GM19023 (cell line): Measurements from ENCODE around the gene BBOX1.

Experiments
- ATAC-seq: cut with Tn5 transposase; IDR thresholded peaks from one replicate; pipeline ENCODE4 v1.9.1; 2021; ENCODE audit warnings: mild to moderate bottlenecking, moderate library complexity; ENCODE audit not compliant: unreplicated experiment

Gene BBOX1

GRCh38 chr11:27024865-27025264 is 15.8 kb upstream of the BBOX1 start:
- ATAC-seq, result no peak

GRCh38 chr11:27025312-27025955 is 15.2 kb upstream of the BBOX1 start:
- no peak for ATAC-seq

- no peak for ATAC-seq
Measured at GRCh38 chr11:27025957-27026733, 14.5 kb upstream of the BBOX1 start.

GRCh38 chr11:27028561-27028965 is 12.1 kb upstream of the BBOX1 start:
- no peak for ATAC-seq

- ATAC-seq, result no peak
Measured at GRCh38 chr11:27029966-27030365, 10.6 kb upstream of the BBOX1 start.

- no peak for ATAC-seq
Measured at GRCh38 chr11:27031754-27032153, 8.9 kb upstream of the BBOX1 start.

- ATAC-seq, result no peak
Measured at GRCh38 chr11:27039873-27040272, 742 bp upstream of the BBOX1 start.

- no peak for ATAC-seq
Measured at GRCh38 chr11:27041141-27041899, 705 bp downstream of the BBOX1 start.

- ATAC-seq, result no peak
Measured at GRCh38 chr11:27046956-27047355, 6.3 kb downstream of the BBOX1 start.

- no peak for ATAC-seq
Measured at GRCh38 chr11:27052668-27053067, 12.1 kb downstream of the BBOX1 start.

- ATAC-seq, result no peak
Measured at GRCh38 chr11:27055065-27055682, 14.6 kb downstream of the BBOX1 start.

- ATAC-seq, result no peak
Measured at GRCh38 chr11:27057091-27057780, 16.6 kb downstream of the BBOX1 start.

GRCh38 chr11:27058456-27058855 is 17.8 kb downstream of the BBOX1 start:
- no peak for ATAC-seq

GRCh38 chr11:27059431-27059830 is 18.8 kb downstream of the BBOX1 start:
- ATAC-seq, result no peak

GRCh38 chr11:27060816-27061460 is 20.3 kb downstream of the BBOX1 start:
- ATAC-seq, result no peak

- no peak for ATAC-seq
Measured at GRCh38 chr11:27061461-27061821, 20.8 kb downstream of the BBOX1 start.

GRCh38 chr11:27064086-27064485 is 23.5 kb downstream of the BBOX1 start:
- no peak for ATAC-seq

- no peak for ATAC-seq
Measured at GRCh38 chr11:27075192-27075591, 34.6 kb downstream of the BBOX1 start.

GRCh38 chr11:27075655-27076054 is 35.0 kb downstream of the BBOX1 start:
- no peak for ATAC-seq

GRCh38 chr11:27076121-27076589 is 35.5 kb downstream of the BBOX1 start:
- ATAC-seq, result no peak
